DMS153 (cell line): ENCODE measurements around the gene FAHD2A.
"Not testable (repeated sequence)": the region's sequence is repeated elsewhere in the genome, so short reads cannot be mapped to it uniquely, and the experiment has no call there.

ENCODE experiments used
- DNase-seq: peaks from one replicate; lab custom pipeline; 2025; lab: John Stamatoyannopoulos, UW

FAHD2A gene

DNA sequence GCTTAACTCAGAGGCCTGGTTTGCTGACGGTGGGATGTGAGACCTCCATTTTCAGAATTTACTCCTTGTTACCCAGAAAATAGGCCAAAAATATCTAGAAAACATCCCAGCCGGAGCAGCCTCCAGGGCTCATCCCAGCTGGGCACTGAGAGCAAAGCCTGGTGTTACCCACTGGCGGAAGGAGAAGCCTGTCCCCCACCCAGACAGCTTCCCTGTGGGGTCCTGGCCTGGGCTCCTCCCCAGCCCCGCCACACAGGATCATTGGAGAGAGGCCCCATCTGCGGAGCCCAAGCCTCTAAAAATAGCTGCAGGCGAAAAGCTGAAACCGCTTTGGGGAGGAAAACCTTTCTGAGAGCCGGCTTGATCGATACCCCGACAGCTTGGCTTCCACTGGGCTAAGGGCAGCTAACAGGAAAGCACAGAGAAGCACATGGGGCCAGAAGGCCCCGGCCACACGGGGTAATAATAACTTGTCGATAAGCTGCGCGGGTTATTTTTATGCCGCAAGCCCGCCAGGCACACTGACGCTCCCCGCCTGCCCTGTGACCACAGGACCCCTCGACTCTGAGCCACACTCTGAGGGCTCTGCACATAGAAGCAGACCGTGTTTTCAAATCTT, 26.9 kb upstream of the FAHD2A start:
- no peak for DNase-seq

GRCh38 chr2:95376311-95377215, 25.9 kb upstream of the FAHD2A start:
- no peak for DNase-seq

- no peak for DNase-seq
Measured at GRCh38 chr2:95377216-95378123, 25.0 kb upstream of the FAHD2A start.

DNA sequence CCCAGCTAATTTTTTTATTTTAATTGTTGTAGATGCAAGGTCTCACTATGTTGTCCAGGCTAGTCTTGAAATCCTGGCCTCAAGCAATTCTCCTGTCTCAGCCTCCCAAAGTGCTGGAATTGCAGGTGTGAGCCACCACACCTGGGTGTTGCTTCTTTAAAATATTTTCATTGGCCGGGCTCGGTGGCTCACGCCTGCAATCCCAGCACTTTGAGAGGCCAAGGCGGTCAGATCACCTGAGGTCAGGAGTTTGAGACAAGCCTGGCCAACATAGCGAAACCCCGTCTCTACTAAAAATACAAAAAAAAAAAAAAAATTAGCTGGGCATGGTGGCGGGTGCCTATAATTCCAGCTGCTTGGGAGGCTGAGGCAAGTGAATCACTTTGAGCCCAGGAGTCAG, 24.2 kb upstream of the FAHD2A start:
- not testable (repeated sequence) for DNase-seq

DNA sequence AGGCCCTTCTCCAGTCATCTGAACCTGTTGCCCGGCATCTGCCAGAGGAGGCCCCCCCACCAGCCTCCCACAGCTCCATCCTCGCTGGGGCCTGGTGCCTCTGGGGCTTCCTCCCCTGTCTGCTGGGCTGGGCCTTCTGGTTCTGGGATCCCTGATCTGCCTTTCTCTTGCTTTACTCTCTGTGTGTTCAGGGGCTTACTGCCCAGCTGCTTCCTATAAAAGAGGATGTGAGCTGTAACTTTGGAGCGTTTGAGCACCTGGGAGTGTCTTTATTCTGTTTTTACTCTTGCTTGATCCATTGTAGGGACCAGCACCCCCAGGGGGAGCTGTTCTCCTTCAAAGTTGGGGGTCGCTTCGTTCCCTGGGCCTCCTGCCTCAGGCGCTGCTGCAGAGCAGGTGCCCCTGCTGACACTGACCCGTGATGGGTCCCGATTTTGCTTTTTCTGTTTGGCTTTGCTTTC, 23.1 kb upstream of the FAHD2A start:
- DNase-seq, result no peak

- no peak for DNase-seq
Measured at GRCh38 chr2:95380280-95380679, 22.2 kb upstream of the FAHD2A start.

DNA sequence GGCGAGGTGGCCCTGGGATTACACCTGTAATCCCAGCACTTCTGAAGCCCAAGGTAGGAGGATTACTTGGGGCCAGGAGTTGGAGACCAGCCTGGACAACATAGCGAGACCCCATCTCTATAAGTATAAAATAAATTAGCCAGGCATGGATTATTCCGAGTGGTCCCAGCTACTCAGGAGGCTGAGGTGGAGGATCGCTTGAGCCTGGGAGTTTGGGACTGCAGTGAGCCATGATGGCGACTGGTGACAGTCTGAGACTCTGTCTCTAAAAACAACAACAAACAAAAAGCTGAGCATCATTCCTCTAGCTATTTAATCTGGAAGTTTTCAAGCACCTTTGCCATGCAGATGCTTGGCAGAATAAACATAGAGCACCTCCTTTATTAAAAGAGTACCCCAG, 21.8 kb upstream of the FAHD2A start:
- DNase-seq, result no peak

GRCh38 chr2:95381212-95382191, 21.0 kb upstream of the FAHD2A start:
- DNase-seq, result no peak

- no peak for DNase-seq
Measured at GRCh38 chr2:95382192-95382591, 20.3 kb upstream of the FAHD2A start.

DNA sequence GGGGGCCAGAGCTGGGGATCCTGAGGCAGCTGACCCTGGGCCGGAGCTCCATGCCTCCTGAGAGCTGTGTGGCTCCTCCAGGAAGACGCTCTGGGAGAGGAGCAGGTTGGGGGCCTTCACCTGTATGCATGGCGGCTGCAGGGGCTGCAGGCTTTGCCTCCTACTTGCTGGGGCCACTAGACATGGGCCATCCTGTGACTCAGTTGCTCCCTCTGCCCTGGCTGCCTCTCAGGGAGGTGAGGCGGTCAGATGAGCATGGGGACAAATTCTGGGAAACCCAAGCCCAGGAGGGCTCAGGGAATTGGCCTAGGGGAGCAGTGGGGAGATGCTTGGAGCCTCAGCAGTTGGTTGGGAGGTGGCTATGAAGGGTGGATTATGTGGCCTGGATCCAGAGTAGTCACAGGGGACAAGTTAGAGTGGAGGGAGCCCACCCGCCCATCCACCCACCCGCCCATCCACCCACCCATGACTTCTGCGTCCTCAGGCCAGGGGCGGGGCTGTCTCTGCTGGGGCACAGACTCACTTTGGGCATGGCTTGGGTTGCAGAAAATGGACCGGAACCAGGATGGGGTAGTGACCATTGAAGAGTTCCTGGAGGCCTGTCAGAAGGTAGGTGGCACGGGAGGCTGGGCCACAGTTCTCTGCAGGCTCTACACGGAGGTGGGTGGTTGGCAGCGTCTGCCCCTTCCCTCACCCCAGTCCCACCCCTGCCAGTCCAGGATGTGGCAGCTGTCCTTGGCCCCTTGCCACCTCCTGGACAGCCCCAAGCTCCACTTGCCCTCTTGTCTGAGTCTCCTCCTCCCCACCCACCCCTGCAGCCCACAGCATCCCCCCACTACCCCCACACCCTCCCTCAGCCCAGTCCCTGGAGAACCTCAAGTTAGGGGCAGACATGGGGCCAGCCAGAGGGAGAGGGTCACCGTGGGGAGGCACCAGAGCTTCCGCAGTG, 19.5 kb upstream of the FAHD2A start:
- no peak for DNase-seq

GRCh38 chr2:95383635-95384027, 18.9 kb upstream of the FAHD2A start:
- DNase-seq, result no peak

DNA sequence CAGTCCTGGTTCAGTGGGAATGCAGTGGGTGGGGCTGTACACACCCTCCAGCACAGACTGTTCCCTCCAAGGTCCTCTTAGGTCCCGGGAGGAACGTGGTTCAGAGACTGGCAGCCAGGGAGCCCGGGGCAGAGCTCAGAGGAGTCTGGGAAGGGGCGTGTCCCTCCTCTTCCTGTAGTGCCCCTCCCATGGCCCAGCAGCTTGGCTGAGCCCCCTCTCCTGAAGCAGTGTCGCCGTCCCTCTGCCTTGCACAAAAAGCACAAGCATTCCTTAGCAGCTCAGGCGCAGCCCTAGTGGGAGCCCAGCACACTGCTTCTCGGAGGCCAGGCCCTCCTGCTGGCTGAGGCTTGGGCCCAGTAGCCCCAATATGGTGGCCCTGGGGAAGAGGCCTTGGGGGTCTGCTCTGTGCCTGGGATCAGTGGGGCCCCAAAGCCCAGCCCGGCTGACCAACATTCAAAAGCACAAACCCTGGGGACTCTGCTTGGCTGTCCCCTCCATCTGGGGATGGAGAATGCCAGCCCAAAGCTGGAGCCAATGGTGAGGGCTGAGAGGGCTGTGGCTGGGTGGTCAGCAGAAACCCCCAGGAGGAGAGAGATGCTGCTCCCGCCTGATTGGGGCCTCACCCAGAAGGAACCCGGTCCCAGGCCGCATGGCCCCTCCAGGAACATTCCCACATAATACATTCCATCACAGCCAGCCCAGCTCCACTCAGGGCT, 17.5 kb upstream of the FAHD2A start:
- DNase-seq, result no peak

GRCh38 chr2:95385570-95385984, 16.9 kb upstream of the FAHD2A start:
- DNase-seq, result no peak

- no peak for DNase-seq
Measured at GRCh38 chr2:95386031-95386430, 16.5 kb upstream of the FAHD2A start.

DNA sequence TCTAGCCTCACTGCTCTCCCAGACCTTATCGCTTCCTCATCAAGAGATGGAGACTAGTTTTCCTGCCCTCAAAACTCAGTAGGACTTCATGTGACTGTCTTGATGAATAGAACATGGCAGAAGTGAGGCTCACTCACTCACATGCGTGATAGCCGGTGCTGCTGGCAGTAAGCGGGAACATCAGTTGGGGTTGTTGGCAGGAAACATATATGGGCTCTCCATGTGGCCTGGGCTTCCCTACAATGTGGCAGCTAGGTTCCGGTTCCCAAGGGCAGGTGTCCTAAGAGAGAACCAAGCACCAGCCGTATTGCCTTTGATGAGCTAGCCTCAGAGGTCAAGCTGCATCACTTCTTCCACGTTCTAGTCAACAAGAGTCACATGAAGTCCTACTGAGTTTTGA, 15.2 kb upstream of the FAHD2A start:
- no peak for DNase-seq

DNA sequence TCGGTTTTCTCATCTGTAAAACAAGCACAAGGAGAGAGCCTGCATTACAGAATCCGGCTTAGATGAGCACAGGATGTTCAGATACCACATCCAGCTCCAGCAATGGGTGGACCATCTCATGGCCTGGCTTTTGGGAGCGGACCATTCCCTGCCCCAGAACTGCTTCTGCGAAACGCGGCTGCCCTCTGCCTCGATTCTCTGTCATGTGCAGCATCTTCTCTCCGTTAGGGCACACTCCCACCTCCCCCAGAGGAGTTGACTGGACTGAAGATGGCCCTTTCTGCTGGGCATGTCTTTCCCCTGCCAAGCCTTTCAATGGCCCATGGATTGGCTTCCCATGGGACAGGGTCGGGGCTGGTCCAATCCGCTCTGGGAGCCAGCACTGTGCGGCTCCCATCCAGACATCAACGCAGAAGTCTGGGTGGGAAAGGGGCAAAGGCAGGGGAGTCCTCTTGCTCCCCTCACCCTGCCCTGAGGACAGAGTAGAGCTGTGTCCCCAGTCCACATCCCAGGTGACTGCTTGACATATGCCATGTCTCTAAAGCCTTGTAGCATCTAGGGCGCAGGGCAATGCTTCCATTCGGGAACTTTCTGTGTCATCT, 14.3 kb upstream of the FAHD2A start:
- no peak for DNase-seq

DNA sequence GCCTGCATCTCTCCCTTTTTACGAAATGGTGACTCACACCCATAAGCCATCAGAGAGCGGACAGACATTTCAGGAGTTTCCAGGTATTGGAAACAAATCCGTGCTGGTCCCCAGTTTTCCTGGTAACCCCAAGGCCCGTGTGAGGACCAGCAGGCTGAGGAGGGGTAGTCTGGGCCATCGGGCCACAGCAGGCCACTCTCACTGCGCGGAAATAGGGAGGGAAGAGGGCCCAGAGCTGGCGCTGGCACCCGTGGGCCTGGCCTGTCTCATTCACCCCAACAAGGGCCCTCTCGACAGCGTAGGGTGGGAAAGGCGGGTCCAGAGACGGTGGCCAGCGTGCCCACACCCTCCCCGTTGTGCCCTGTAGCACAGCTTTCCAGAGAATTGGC, 13.7 kb upstream of the FAHD2A start:
- no peak for DNase-seq

- no peak for DNase-seq
Measured at GRCh38 chr2:95389245-95390119, 13.0 kb upstream of the FAHD2A start.
